ENCODE data around the gene RALGPS1. TPM values are rescaled to one million over a fixed set of nuclear protein-coding genes. Genes with fewer than 3 reads are reported as not detected.

Gene RALGPS1
- total and polyA plus RNA-seq, 7 donors, result 3.9 to 7.7 (median 5.4) TPM

GRCh38 chr9:127056446-127056845, 141.9 kb downstream of the RALGPS1 start:
- TF ChIP-seq CTCF (IDR thresholded peaks at IDR 0.05), result no peak
- Histone ChIP-seq H3K9me3 (no peaks in the 10 kb centered on the region), H3K27me3 (ENCODE audit: insufficient read depth in 3 of 3, low read length in 2 of 3) (no peaks in the 10 kb centered on the region), H3K27ac (no peak overlapping the region), H3K36me3 (ENCODE audit: insufficient read depth in 1 of 2, low read depth in 1 of 2) (no peaks in the 10 kb centered on the region), H3K4me1 (peaks cover 51% of the 10 kb centered on the region), H3K4me3 (no peak overlapping the region)
- ATAC-seq (no peak), DNase-seq (no peak)
- intact Hi-C loops (cut with DNase I), result loop anchor here in 1 of 2 donors (5.0 kb wide), 2 partner anchors 66 to 89 kb away; partner anchors contain the start of gene ANGPTL2
- 71 to 78% (median 76%) methylated on average over 3 of the region's 3 CpGs for WGBS, 3 donors

- ATAC-seq (peak; percentile 77 to 89 (median 88)), DNase-seq (peak; percentile 43 to 76)
- WGBS, 3 donors, result 25 to 40% (median 34%) methylated on average over 7 of the region's 7 CpGs
- Histone ChIP-seq H3K9me3 (no peaks in the 10 kb centered on the region), H3K27ac (peak overlapping the region; percentile 63), H3K36me3 (ENCODE audit: insufficient read depth in 1 of 2, low read depth in 1 of 2) (no peaks in the 10 kb centered on the region), H3K27me3 (ENCODE audit: insufficient read depth in 3 of 3, low read length in 2 of 3) (no peaks in the 10 kb centered on the region), H3K4me3 (no peak overlapping the region), H3K4me1 (peaks cover 40% of the 10 kb centered on the region)
- intact Hi-C loops (cut with DNase I), result loop anchor here in 1 of 2 donors (5.0 kb wide), 2 partner anchors 64 to 91 kb away; partner anchors contain the start of gene ANGPTL2
- no peak for TF ChIP-seq CTCF (IDR thresholded peaks at IDR 0.05)
These were observed 143.5 kb downstream of the RALGPS1 start for GRCh38 chr9:127058011-127058644.

GRCh38 chr9:127058645-127059021, 144.1 kb downstream of the RALGPS1 start:
- TF ChIP-seq CTCF (IDR thresholded peaks at IDR 0.05), result no peak
- ATAC-seq (no peak), DNase-seq (no peak)
- Histone ChIP-seq H3K4me3 (no peak overlapping the region), H3K9me3 (no peaks in the 10 kb centered on the region), H3K36me3 (ENCODE audit: insufficient read depth in 1 of 2, low read depth in 1 of 2) (no peaks in the 10 kb centered on the region), H3K4me1 (peaks cover 35% of the 10 kb centered on the region), H3K27ac (peak overlapping the region; percentile 63), H3K27me3 (ENCODE audit: insufficient read depth in 3 of 3, low read length in 2 of 3) (no peaks in the 10 kb centered on the region)
- WGBS, 3 donors, result 70 to 89% (median 72%) methylated on average over 4 of the region's 4 CpGs
- intact Hi-C loops (cut with DNase I), result loop anchor here in 1 of 2 donors (5.0 kb wide), 2 partner anchors 64 to 91 kb away; partner anchors contain the start of gene ANGPTL2

- no peak for ATAC-seq
- intact Hi-C loops (cut with DNase I), result loop anchor here in 1 of 2 donors (5.0 kb wide), 2 partner anchors 63 to 92 kb away; partner anchors contain the start of gene ANGPTL2
- H3K9me3 ChIP-seq, result no peaks in the 10 kb centered on the region
- 90 to 98% (median 94%) methylated on average over 2 of the region's 2 CpGs for WGBS, 3 donors
- H3K36me3 ChIP-seq (ENCODE audit: insufficient read depth in 1 of 2, low read depth in 1 of 2), result no peaks in the 10 kb centered on the region
- peaks cover 33% of the 10 kb centered on the region for H3K4me1 ChIP-seq
- DNase-seq, result no peak
- no peak overlapping the region for H3K27ac ChIP-seq
- no peak overlapping the region for H3K4me3 ChIP-seq
- H3K27me3 ChIP-seq (ENCODE audit: insufficient read depth in 3 of 3, low read length in 2 of 3), result no peaks in the 10 kb centered on the region
- no peak for TF ChIP-seq CTCF (IDR thresholded peaks at IDR 0.05)
These were observed 144.4 kb downstream of the RALGPS1 start for GRCh38 chr9:127059030-127059429.
